Measurements from ENCODE around the gene PITPNC1.
"Not testable (repeated sequence)": the region's sequence is repeated elsewhere in the genome, so short reads cannot be mapped to it uniquely, and the experiment has no call there.

The PITPNC1 gene

GRCh38 chr17:67557921-67558320 lies 180.8 kb downstream of the PITPNC1 start:
- no peak for DNase-seq

- DNase-seq: no peak
These were observed 181.8 kb downstream of the PITPNC1 start for GRCh38 chr17:67558740-67559380.

- DNase-seq: no peak
These were observed 182.4 kb downstream of the PITPNC1 start for GRCh38 chr17:67559381-67559966.

GRCh38 chr17:67562005-67562404 lies 184.9 kb downstream of the PITPNC1 start:
- DNase-seq: no peak

GRCh38 chr17:67563692-67564228 lies 186.7 kb downstream of the PITPNC1 start:
- no peak for DNase-seq

GRCh38 chr17:67565068-67565467 lies 188.0 kb downstream of the PITPNC1 start:
- no peak for DNase-seq

GRCh38 chr17:67566656-67567055 lies 189.6 kb downstream of the PITPNC1 start:
- no peak for DNase-seq

- no peak for DNase-seq
These were observed 192.0 kb downstream of the PITPNC1 start for GRCh38 chr17:67569015-67569451.

GRCh38 chr17:67569873-67570272 lies 192.8 kb downstream of the PITPNC1 start:
- no peak for DNase-seq

- DNase-seq: no peak
These were observed 193.7 kb downstream of the PITPNC1 start for GRCh38 chr17:67570797-67571196.

GRCh38 chr17:67571478-67571877 lies 194.4 kb downstream of the PITPNC1 start:
- no peak for DNase-seq

- no peak for DNase-seq
These were observed 197.0 kb downstream of the PITPNC1 start for GRCh38 chr17:67573987-67574657.

- DNase-seq: no peak
These were observed 197.7 kb downstream of the PITPNC1 start for GRCh38 chr17:67574658-67575293.

- DNase-seq: peak; percentile 76
These were observed 198.2 kb downstream of the PITPNC1 start for GRCh38 chr17:67575325-67575724.

- no peak for DNase-seq
These were observed 199.5 kb downstream of the PITPNC1 start for GRCh38 chr17:67576471-67577115.

- no peak for DNase-seq
These were observed 200.5 kb downstream of the PITPNC1 start for GRCh38 chr17:67577429-67578141.

- no peak for DNase-seq
These were observed 201.0 kb downstream of the PITPNC1 start for GRCh38 chr17:67578142-67578457.

- not testable (repeated sequence) for DNase-seq
These were observed 201.8 kb downstream of the PITPNC1 start for GRCh38 chr17:67578679-67579405.

GRCh38 chr17:67582673-67583081 lies 205.6 kb downstream of the PITPNC1 start:
- DNase-seq: peak; percentile 85

- DNase-seq: peak; percentile 84
These were observed 208.1 kb downstream of the PITPNC1 start for GRCh38 chr17:67585077-67585602.

- no peak for DNase-seq
These were observed 211.2 kb downstream of the PITPNC1 start for GRCh38 chr17:67588326-67588725.
